NCI-H2196 (cell line): ENCODE data around the gene IMPDH2.

Experiments used
- DNase-seq: peaks from one replicate; lab custom pipeline; 2025; ENCODE audit not compliant: unreplicated experiment; lab: John Stamatoyannopoulos, UW

Gene IMPDH2

DNA sequence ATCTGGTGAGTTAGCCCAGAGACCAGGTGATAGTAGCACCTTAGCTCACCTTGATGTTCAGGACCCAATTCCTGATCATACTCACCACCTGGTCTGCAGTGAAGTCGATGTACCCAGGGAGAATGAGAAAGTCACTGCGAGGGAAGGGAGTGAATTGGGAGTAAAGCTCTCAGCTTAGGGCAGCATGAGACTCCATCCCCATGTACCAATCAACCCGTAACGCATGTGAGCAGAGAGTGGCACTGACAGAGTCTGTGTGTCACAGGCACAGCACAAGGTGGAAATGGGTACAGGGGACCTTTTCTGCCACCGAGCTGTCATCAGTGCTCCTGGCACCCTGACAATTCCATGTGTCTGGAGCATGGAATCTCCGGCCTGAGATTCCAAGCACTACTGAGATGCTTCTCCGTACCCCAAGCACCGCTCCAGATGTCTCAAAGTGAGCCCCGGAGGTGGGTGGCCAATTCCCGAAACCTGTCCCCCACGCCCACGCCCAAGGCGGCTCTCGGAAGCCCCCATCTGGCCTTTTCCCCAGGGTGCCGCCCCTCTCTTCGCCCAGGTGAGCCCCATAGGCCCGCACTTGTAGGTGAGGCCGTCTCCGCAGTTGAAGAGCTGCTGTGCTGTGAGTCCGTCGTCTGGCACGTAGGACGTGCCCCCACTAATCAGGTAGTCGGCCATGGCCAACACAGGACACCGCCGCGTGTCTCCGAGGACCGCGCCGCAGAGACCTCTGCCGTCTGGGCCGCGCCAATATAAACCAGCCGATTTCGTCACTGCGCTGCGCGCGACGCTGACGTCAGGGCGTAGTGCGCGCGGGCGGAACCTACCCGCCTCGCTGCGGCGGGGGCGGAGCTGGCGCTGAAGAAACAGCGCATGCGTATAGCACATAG is at the start of gene IMPDH2:
Gene IMPDH2 (minus strand): TSS at position 726 of the 890 bp plus-strand sequence. CDS start 48 bp downstream, at position 678.
- DNase-seq: peak; percentile 83

DNA sequence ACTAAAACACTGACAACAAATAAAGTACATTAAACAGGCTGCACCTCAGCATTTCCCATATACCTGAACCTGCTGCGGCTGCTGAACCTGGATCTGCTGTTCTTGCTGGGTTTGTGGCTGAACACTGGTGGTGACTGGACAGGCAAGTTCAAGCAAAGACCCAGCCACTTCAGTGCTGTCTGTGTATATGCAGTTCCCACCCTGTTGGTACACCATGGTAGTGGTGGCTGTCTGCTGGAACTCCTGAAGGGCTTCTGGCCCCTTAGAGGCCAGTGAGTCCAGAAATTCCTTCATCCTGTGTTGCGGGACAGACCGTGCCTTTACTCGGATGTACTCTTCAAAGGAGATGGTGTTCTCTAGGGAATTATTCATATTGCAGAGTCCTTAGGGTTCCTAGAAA is 47.4 kb upstream of the IMPDH2 start:
- no peak for DNase-seq

DNA sequence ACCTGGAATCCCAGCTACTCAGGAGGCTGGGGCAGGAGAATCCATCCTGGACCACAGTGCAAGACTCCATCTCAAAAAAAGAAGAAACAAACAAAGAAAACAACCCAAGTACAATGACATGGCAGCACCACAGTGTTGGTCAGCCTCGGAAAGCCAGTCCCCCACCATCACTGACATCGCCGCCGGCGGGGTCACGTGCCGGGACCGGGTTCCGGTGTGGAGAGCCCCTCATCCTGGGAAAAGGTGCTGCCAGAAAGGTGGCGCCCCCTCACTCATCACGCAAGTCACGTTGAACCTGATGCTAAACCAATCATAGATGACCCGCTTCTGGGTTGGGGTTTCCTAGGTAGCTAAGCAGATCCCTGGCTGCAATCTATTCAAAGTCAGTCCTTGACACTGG is 46.9 kb upstream of the IMPDH2 start:
- DNase-seq: no peak

DNA sequence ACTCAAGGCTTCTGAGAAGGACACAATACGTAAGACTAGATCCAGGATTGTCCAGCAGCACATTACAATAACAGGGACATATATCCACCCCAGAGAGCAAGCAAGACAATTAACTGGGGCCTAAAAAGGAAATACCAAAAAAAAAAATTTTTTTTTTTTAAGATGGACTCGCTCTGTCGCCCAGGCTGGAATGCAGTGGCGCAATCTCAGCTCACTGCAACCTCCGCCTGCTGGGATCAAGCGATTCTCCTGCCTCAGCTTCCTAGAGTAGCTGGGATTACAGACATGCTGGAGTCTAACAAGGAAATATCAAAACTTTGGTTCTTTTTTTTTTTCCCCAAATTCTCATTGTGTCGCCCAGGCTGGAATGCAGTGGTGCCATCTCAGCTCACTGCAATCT is 28.8 kb upstream of the IMPDH2 start:
- DNase-seq: no peak

DNA sequence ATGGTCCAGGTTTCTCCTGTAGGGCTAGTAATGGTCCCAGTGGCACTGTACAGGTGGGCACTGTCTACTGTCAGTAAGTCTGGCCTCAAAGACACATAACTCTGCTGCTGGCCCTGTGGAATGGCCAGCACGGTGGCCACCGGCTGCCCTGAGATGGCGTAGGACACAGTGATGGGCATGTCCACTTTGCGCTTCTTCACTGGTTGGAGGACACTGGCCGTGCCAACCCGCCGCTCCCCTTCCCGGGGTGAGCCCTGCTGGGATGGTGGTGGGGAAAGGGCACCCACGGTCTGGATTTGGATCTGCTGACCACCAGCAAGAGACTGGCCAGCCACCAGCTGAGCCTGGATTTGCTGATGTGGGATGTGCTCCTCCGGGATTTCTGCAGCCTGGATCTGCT is 28.1 kb upstream of the IMPDH2 start:
- no peak for DNase-seq

DNA sequence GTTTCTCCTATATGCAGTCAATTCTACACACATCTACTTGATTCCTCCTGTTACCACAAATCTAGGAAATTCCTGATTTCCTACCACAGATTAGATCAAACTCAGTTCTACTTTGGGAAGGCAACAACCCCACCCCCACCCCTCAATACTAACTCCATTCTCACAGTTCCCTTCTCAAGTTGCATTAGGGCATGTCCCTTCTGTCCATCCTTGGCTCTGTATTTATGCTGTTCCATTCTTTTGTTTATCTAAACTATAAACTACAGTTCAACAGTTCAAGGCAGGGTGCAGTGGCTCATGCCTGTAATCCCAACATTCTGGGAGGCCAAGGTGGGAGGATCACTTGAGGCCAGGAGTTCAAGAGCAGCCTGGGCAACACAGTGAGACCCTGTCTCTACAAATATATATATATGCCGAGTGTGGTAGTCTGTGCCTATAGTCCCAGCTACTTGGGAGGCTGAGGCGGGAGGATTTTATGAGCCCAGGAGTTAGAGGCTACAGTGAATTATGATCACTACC is 25.2 kb upstream of the IMPDH2 start:
- DNase-seq: no peak

DNA sequence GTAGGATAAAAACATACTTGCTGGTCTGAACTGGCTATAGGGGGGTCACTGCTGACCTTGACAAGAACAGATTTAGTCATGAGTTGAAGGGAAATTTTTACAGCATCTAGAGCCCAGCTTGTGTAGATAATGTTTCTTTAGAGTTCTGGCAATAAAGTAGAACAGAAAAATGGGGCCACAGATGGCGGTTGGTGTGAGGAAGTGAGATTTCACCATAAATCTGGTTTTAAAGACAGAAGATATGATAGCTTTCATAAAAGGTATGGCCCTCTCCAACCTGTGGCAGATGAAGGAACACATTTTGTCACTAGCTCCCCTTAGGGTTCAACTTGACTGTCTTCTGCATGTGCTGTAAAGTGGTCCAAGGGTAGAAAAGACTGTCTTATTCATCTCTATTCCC is 24.3 kb upstream of the IMPDH2 start:
- no peak for DNase-seq

DNA sequence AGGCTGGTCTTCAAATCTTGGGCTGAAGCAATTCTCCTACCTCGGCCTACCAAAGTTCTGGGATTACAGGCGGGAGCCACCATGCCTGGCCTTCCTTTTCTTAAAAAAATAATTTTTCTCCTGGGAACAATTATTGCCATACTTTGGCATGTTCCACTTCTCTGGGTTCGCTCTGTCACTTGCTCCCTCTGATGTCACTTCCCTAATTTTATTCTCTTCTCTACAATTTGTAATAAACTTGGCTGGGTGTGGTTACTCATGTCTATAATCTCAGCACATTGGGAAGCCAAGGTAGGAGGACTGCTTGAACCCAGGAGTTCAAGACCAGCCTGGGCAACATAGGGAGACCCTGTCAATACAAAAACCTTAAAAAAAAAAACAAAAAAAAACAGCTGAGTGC is 6.1 kb upstream of the IMPDH2 start:
- DNase-seq: no peak

DNA sequence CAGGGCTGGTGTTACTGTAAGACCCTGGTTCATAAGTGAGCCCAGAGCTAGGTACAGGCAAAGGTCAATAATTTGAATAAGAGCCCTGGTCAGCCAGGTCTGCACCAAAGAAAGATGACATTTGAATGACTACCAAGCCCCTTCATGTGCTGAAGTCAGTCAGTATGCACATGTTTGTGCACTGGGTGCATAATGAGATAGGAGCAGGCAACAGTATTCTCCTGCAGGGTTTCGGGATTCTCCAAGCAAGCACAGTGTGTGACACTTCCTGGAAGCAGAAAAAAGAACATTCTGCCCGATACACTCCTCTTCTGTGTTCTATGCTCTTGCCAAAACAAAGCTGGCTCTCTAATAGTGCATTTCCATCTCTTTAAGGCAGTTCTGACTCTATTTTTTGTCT is 5.5 kb upstream of the IMPDH2 start:
- no peak for DNase-seq

DNA sequence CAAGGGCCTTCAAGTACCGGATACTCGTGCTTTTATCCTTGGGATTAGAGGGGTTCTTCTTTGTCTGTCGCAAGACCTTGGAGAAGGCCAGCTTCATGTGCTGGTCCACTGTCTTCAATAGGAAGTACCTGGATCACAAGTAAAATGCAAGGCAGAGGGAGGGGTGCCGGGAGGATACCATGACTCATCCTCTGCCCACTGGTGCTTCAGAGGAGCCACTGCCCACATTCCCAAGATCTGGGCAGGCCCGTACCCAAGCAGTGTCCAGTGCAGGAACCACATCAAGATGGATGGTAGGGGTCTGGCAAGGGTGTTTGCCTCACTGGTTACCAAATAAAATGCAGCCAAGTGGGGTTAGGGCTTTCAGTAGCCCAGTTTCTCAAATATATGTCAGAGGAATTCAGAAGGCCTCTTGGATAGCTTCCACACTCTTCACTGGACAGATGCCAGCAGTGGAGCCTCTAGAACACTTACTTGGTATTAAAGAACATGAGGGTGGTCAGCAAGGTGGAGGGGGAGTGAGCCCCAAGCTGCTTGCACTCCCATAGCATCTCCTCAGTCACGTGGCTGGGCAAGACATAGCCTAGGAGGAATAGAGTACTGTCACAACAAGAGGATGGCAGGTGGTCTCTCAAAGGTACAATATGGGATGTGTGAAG is 3.6 kb upstream of the IMPDH2 start:
- no peak for DNase-seq

DNA sequence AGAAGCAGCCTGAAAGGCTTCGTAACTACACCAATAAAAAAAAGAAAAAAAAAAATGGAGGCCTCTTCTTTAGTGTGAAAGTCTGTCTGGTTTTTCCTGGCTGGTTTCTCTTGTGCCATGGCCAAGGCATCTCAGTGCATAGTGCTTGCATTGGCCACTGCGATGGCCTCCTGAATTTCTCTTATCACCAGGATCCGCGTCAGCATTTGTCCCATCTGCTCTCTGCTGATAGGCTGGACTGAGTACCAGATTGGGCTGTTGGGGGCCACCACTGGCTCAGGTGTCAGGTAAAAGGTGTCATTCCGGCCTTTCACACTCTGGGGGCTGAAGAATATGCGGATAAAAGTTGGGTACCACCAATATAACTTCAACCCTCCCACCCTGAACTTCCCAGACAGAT is 1.1 kb upstream of the IMPDH2 start:
- no peak for DNase-seq

DNA sequence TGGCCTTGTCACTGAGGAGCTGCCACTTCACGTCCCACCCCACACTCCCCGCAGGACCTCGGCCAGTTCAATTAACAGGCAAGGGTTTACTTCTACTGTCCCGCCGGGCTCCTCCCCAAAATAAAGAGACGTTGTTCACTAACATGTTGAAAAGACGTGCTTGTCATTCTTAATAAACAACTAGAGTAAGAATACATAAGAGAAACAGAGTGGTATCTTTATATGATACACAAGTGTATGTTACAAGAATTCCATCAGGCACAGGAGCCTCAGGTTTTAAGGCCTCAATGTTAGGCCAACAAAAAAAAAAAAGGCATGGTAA is 326 bp upstream of the IMPDH2 start:
- no peak for DNase-seq

DNA sequence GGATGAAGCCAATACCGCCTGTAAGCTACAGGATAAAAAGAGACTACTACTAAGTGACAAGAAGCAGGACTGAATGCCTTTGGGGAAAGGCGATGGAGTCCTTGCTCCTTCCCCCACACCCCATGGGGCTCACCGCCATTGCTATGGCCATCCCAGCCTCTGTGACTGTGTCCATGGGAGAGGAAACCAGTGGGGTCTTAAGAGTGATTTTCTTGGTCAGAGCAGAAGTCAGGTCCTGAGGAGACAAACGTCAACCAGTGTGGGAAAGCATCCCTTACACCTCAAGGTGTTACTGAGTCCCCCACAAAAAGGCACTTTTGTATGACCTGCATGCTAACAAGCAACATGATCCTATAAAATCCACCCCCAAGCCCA is 913 bp downstream of the IMPDH2 start:
- DNase-seq: no peak

DNA sequence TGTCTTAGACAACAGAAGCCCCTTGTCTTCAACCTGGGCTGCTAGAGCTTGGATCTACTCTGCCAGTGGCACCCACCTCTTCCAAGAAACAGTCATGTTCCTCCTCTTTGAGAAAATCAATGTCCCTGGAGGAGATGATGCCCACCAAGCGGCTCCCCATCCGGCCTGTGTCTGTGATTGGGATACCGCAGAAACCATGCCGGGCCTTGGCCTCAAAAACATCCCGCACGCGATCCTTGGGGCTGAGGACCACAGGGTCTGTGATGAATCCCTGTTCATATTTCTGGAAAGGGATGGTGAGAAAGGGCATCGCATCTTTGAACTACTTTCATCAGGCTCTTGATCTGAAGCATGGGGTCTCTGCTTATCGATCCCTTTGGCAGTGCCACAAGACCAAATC is 1.6 kb downstream of the IMPDH2 start:
- DNase-seq: no peak

DNA sequence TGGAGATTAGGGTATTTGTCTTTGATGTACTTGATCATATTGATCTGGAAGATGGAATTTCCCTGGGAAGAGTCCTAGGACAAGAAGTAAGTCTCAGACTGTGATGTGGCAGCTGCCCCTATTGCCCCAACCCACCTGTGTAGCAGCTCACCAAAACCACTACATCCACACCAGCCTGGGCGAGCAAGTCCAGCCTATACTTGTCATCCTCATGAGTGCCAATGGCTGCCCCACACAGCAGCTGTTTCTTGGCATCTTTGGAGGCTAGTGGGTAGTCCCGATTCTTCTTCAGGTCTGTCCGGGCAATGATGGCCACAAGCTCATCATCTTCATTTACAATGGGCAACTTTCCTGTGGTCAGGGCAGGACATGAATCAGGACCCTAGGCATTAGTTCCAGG is 2.7 kb downstream of the IMPDH2 start:
- DNase-seq: no peak

DNA sequence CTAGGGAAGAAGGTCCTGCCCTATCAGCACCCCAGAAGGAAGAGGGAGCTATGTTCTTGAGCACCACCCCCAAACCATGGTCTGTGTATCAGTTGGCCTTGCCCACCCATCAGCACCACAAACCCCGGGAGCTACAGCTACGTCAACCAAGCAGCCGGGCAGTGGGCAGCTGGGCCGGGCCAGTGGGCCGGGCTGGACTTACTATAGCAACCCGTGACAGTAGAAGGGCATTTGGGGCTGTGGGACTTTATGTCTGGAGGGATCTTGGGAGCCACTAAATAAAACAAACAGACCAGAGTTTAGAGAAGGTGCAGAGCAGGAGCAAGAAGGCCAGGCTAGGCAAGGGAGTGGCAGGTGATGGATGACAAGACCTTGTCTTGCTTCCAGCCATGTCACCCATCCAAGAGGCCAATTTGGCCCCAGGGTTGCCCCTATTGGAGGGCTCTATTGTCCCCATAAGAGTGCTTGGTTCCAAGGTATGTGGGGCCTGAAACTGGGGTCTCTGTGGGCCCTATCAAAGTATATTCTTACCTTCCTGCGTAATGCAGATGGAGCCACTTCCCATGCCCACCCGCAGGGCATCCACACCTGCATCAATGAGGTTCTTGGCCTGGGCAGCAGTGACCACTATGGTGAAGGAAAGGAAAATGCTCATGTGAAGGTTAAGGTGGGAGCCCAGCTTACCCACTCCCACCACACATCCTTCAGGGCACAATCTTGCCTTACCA is 3.2 kb downstream of the IMPDH2 start:
- DNase-seq: no peak

DNA sequence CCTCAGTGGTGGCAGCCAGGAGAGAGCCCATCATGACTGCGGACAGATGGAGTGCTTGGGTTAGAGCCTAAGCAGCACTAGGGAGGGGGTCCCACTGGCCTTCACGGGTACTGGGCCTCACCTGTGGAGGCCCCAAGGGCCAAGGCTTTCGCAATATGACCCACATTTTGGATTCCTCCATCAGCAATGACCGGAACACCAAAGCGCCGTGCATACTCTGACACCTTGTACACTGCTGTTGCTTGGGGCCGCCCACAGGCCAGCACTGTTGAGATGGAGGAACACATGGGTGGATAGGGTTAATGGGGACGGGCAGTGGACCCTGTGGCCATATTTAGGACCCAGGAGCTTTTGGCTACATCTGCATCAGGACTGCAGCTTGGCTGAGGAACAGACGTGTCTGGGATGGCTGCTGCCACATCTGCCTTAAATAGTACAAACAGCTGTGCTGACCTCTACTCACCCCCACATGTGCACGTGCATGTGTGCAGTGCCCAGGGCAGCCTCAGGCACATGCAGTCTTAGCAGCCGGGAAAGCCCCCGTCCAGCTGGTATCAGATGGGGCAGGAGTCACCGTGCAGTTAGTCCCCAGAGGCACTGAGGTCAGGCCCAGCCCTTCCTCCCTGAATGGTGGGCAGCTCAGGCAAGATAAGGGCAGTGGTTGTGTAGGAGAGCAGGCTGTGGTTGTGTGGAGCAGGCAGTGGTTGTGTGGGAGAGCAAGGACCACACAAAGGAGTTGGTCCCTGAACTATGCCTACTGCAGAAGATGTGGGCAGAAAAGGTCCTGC is 4.0 kb downstream of the IMPDH2 start:
- DNase-seq: no peak

DNA sequence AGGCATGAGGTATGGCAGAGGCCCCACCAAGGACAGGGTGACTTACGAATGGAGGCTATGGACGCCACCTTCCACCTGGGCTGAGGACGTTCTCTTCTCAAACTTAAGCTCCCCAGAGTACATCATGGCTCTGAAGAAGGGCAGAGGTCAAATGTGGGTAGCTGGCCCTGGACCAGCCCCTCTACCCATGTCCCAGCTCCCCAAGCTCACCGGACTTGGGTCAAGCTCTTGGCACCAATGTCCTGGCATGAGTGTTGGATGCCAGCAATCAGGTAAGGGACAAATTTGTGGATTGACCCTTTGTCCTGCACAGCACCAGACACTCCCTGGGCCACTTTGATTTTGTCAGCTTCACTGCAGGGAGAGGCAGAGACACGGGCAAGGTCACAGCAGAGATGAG is 4.7 kb downstream of the IMPDH2 start:
- no peak for DNase-seq

DNA sequence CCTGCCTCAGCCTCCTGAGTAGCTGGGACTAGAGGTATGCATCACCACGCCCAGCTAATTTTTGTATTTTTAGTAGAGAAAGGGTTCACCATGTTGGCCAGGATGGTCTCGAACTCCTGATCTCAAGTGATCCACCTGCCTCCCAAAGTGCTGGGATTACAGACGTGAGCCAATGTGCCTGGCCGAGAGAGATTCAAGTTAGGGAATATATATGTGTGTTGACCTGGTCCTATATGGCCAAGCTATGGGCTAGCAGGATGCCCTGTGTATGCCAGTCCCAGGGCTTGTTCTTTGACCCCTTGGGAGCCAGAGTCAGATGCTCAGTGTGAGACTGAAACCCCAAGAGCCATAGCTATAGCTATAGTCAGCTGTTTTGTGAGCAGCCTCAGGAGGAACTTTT is 5.4 kb downstream of the IMPDH2 start:
- no peak for DNase-seq

DNA sequence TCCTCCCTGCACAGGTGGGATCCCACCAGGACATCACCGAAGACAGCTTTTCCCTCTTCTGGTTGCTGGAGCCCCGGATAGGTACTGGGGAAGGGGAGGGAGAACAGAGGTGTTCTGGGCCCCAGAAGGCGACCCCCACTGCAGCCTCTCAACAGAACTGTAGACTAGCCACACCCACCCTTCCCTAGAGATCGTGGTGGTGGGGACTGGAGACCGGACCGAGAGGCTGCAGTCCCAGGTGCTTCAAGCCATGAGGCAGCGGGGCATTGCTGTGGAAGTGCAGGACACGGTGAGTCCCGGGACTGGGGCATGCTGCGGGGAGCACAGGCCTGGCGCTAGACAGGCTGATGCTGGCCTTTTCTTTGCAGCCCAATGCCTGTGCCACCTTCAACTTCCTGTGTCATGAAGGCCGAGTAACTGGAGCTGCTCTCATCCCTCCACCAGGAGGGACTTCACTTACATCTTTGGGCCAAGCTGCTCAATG is 6.5 kb downstream of the IMPDH2 start:
- no peak for DNase-seq
